Measurements from ENCODE around the gene GYS2.

GYS2 gene

DNA sequence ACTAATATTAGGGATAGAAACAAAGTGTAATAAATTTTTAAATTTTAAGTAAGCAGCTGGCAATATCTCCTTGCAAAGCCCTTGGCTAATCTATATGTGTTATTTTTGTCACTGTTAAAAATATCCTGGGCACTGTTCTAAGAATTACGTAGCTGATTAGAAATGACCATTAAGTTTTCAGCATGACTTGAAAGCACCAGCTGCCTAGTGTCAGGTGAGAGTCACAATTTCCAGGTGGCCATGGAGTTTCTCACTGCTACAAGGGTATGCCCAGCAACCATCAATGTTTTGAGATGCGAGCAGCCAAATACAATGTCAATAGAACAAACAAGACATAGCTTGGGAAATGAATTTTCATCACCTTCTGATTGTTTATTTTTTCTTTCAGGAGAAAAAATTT is 23.3 kb upstream of the GYS2 start:
- no peak for DNase-seq (ENCODE audit: low read depth)
- TF ChIP-seq, protein P1, sequence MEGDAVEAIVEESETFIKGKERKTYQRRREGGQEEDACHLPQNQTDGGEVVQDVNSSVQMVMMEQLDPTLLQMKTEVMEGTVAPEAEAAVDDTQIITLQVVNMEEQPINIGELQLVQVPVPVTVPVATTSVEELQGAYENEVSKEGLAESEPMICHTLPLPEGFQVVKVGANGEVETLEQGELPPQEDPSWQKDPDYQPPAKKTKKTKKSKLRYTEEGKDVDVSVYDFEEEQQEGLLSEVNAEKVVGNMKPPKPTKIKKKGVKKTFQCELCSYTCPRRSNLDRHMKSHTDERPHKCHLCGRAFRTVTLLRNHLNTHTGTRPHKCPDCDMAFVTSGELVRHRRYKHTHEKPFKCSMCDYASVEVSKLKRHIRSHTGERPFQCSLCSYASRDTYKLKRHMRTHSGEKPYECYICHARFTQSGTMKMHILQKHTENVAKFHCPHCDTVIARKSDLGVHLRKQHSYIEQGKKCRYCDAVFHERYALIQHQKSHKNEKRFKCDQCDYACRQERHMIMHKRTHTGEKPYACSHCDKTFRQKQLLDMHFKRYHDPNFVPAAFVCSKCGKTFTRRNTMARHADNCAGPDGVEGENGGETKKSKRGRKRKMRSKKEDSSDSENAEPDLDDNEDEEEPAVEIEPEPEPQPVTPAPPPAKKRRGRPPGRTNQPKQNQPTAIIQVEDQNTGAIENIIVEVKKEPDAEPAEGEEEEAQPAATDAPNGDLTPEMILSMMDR (IDR thresholded peaks at IDR 0.05; ENCODE audit: low read length, missing control alignments) = no peak
- H3K4me3 ChIP-seq (replicated peaks; ENCODE audit: low read depth, low read length) = no peak overlapping the region

DNA sequence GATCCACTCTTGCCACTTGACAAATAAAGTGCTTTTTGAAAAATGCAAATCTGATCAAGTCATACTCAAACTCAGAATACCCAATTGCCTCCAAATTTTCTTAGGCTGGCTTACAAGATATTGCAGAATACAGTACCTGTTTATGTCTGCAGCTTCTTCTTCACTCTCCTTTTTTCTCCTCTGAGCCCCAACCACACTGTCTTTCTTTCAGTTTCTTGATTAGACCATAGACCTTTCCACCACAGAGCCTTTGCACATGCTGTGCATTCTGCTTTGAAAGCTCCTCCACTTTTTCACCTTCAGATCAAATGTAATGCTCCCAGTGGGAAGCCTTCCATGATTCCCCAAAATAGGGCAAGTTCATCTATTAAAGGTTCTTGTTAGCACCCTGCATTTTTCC is 13.9 kb upstream of the GYS2 start:
- TF ChIP-seq, protein P1 (IDR thresholded peaks at IDR 0.05; ENCODE audit: low read length, missing control alignments) = no peak
- H3K4me3 ChIP-seq (replicated peaks; ENCODE audit: low read depth, low read length) = no peak overlapping the region
- no peak for DNase-seq (ENCODE audit: low read depth)

DNA sequence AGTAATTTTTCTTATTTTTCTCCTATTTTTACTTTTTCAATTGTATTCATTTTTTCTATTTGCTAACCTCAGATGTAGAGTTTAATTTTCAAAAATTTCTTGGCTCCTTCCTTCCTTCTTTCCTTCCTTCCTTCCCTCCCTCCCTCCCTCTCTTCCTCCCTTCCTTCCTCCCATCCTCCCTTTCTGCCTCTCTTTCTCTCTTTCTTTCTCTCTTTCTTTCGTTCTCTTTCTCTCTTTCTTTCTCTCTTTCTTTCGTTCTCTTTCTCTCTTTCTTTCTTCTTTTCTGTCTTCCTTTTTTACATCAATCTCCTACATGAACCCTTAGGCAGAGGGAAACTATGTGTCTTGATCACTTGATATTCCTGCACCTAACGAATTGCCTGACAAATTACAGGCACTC is 12.4 kb upstream of the GYS2 start:
- DNase-seq (ENCODE audit: low read depth) = no peak
- TF ChIP-seq, protein P1 (IDR thresholded peaks at IDR 0.05; ENCODE audit: low read length, missing control alignments) = no peak
- no peak overlapping the region for H3K4me3 ChIP-seq (replicated peaks; ENCODE audit: low read depth, low read length)

DNA sequence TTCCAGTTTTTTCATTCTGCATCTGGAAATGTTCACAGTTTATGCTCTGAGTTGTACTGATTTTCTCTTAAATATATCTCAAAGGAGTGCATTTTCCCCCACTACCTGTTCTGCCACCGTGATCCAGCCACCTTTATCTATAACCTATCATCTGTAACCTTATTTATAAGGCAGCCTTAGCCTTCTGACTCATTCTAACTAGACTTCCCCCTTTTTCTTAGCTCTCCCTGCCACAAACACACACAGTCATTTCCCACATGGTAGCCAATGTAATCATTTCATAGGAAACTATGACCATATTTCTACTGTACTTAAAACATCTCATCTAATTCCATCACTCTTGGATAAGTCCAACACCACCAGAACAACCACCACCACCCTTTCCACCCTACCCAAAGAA is 10.8 kb upstream of the GYS2 start:
- TF ChIP-seq, protein P1 (IDR thresholded peaks at IDR 0.05; ENCODE audit: low read length, missing control alignments) = no peak
- peak; percentile 11 for DNase-seq (ENCODE audit: low read depth)
- no peak overlapping the region for H3K4me3 ChIP-seq (replicated peaks; ENCODE audit: low read depth, low read length)

DNA sequence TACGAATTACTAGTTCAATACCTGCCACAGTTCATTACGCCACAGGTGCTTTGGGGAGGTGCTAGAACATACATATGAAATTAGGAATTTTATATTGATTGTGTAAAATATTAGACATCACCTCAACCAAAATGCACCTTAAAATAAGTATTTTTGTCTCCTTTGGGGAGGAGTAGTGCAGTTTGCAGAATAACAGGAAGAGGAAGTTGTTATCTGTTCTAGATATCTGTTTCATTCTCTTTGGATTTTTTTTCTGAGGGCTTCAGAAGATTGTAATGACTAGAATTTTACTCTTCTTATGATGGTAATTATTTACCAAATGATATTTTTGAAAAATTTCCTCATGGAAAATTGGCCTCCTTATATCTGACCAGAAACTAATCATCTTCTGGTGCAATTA is 9.9 kb upstream of the GYS2 start:
- TF ChIP-seq, protein P1 (IDR thresholded peaks at IDR 0.05; ENCODE audit: low read length, missing control alignments) = no peak
- no peak for DNase-seq (ENCODE audit: low read depth)
- H3K4me3 ChIP-seq (replicated peaks; ENCODE audit: low read depth, low read length) = no peak overlapping the region

DNA sequence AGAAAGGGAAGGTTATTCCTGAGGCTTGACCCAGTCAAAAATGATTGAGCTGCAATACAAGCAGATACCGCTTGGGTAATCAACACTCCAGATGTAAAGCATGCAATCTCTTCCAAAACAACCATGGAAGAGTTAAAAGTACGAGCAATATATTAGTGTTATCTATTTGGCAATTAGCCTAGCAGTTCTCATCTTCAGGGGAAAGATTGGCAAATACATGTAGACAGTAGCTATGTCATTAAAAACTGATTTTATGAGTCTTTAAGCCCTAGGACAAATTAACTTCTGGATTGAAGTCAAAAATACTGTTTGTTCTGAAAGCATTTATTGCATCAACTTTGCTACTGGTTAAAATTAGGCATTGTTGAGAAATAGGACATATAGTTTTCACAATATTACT is 9.3 kb upstream of the GYS2 start:
- DNase-seq (ENCODE audit: low read depth) = peak; percentile 46
- no peak overlapping the region for H3K4me3 ChIP-seq (replicated peaks; ENCODE audit: low read depth, low read length)
- TF ChIP-seq, protein P1 (IDR thresholded peaks at IDR 0.05; ENCODE audit: low read length, missing control alignments) = peak; percentile 37

DNA sequence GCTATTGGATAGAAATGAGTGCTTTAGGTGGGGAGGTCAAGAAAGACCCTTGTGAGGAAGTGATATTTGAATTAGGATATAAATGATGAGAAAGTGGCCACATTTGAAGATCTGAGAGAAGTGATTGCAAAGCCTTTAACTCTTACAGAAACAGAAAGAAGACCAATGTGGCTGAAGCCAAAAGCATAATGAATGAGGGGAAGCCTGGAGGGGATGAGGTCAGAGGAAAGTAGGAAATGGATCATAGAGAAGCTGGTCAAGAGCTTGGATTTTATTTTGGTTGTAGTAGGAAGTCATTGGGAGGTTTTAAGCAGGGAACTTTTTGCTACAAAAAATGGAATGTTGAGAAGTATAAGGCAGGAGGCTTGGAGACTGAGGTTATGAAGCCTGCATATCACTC is 3.5 kb upstream of the GYS2 start:
- TF ChIP-seq, protein P1 (IDR thresholded peaks at IDR 0.05; ENCODE audit: low read length, missing control alignments) = no peak
- no peak overlapping the region for H3K4me3 ChIP-seq (replicated peaks; ENCODE audit: low read depth, low read length)
- no peak for DNase-seq (ENCODE audit: low read depth)
